ENCODE results near the gene PTGFRN.
"Not testable (repeated sequence)": the region's sequence is repeated elsewhere in the genome, so short reads cannot be mapped to it uniquely, and the experiment has no call there.

PTGFRN gene

DNA sequence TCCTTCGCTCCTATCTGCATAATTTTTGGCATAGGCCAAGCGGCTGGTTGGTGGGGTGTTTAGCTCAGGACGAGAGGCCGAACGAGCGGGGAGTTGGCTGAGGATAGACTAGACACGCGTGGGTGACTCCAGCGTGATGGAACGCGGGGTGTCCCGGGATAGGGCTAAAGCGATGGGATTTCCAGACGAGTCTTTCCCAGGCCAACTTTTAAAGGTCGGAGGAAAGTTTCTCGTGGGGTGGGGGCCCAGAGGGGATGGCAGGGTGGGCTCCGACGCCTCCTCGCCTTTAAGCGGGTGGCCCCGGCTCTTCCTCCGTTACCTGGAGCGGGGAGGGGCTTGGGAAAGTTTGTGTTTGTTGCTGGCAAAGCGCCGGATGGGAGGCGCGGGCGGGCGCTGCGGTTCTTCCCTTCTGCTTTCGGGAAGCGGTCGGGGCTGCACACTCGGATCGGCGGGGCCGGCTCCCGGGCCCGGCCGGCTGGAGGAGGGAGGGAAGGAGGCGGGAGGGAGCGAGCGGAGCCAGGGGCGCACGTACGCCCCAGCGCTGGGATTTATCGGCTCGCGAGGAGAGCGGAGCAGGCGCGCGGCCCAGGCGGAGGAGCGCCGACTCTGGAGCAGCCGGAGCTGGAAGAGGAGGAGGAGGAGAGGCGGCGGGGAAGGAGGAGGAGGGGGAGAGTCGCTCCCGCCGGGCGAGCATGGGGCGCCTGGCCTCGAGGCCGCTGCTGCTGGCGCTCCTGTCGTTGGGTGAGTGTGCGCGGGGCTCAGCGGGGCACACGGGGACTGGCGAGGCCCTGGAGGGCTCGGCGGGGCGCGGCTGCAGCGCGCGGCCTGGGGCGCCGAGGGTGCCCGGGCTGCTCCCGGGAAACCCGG lies at the start of gene PTGFRN:
Gene PTGFRN (plus strand): TSS at position 405 of the 867 bp plus-strand sequence. CDS start 288 bp downstream, at position 693.
- no peaks in the 10 kb centered on the region for H3K36me3 ChIP-seq (ENCODE audit: insufficient read depth, low read depth, low read length)
- peak within 1 kb of the TSS; percentile 93 for H3K4me3 ChIP-seq (ENCODE audit: low read length)
- peaks cover 24% of the 10 kb centered on the region for H3K4me1 ChIP-seq (ENCODE audit: insufficient read depth, low read length)
- no peaks in the 10 kb centered on the region for H3K9me3 ChIP-seq (ENCODE audit: insufficient read depth, low read depth, low read length)
- peaks cover 19% of the 10 kb centered on the region; the same call in 1 of the 2 replicates for H3K27me3 ChIP-seq (ENCODE audit: insufficient read depth, low read length)
- H3K27ac ChIP-seq (ENCODE audit: low read length): no peak within 1 kb of the TSS
- H3K9ac ChIP-seq (ENCODE audit: low read depth, low read length): peak within 1 kb of the TSS; percentile 87

DNA sequence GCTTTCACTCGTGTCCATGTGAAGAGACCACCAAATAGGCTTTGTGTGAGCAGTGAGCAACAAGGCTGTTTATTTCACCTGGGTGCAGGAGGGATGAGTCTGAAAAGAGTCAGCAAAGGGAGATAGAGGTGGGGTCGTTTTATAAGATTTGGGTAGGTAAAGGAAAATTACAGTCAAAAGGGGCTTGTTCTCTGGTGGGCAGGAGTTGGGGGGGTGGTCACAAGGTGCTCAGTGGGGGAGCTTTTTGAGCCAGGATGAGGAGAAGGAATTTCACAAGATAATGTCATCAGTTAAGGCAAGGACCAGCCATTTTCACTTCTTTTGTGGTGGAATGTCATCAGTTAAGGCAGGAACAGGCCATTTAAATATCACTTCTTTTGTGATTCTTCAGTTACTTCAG lies 49.5 kb upstream of the PTGFRN start:
- H3K9ac ChIP-seq (ENCODE audit: low read depth, low read length); H3K27me3 ChIP-seq (ENCODE audit: insufficient read depth, low read length); H3K36me3 ChIP-seq (ENCODE audit: insufficient read depth, low read depth, low read length); H3K9me3 ChIP-seq (ENCODE audit: insufficient read depth, low read depth, low read length); H3K27ac ChIP-seq (ENCODE audit: low read length); H3K4me3 ChIP-seq (ENCODE audit: low read length): not testable (repeated sequence)
- H3K4me1 ChIP-seq (ENCODE audit: insufficient read depth, low read length): peaks cover 30% of the 10 kb centered on the region

DNA sequence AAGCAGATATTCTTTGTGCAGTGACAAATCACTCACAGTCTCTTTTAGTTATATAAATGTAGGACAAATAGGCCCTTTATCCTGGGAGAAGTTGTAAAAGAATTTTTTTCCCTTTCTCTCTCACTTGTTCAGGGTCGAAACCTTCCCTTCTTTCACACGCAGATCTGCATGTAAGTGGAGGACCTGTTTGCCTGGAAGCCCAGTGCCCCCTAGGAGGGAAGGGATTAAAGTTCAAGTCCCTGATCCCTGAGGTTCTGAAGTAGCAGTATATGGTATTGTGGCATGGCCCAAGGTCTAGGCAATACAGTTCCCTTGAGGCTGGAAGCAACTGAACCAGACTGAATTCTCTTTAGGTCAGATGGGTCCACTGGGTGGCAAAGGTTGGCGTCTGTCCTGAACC lies 48.6 kb upstream of the PTGFRN start:
- Histone ChIP-seq H3K9ac (ENCODE audit: low read depth, low read length) (no peak overlapping the region), H3K27me3 (ENCODE audit: insufficient read depth, low read length) (no peaks in the 10 kb centered on the region), H3K27ac (ENCODE audit: low read length) (no peak overlapping the region), H3K4me1 (ENCODE audit: insufficient read depth, low read length) (peaks cover 20% of the 10 kb centered on the region), H3K36me3 (ENCODE audit: insufficient read depth, low read depth, low read length) (no peaks in the 10 kb centered on the region), H3K4me3 (ENCODE audit: low read length) (no peak overlapping the region), H3K9me3 (ENCODE audit: insufficient read depth, low read depth, low read length) (no peaks in the 10 kb centered on the region; the same call in 1 of the 2 replicates)

DNA sequence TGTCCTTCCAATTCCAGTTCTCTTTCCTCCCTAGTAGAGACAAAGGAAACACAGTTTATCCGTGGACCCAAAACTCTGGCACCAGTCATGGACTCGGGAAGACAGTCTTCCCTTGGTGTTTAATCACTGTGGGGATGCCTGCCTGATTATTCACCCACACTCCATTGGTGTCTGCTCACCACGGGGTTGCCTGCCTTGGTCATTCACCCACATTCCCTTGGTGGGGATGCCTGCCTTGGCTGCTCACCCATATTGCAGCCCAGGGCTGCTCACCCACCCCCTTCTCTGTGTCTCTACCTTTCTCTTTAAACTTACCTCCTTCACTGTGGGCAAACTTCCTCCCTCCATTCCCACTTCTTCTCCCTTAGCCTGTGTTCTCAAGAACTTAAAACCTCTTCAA lies 46.7 kb upstream of the PTGFRN start:
- not testable (repeated sequence) for H3K27ac ChIP-seq (ENCODE audit: low read length); H3K4me3 ChIP-seq (ENCODE audit: low read length); H3K9me3 ChIP-seq (ENCODE audit: insufficient read depth, low read depth, low read length); H3K27me3 ChIP-seq (ENCODE audit: insufficient read depth, low read length); H3K9ac ChIP-seq (ENCODE audit: low read depth, low read length); H3K36me3 ChIP-seq (ENCODE audit: insufficient read depth, low read depth, low read length)
- peaks cover 18% of the 10 kb centered on the region for H3K4me1 ChIP-seq (ENCODE audit: insufficient read depth, low read length)

DNA sequence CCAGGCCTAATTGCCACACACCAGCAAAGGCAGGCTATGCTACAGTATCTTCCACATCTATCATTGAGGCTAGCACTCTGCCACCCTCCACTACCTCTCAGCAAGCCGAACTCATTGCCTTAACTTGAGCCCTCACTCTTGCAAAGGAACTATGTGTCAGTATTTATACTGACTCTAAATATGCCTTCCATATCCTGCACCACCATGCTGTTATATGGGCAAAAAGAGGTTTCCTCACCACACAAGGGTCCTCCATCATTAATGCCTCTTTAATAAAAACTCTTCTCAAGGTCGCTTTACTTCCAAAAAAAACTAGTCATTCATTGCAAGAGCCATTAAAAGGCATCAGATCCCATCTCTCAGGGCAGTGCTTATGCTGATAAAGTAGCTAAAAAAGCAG lies 43.2 kb upstream of the PTGFRN start:
- H3K9ac ChIP-seq (ENCODE audit: low read depth, low read length); H3K4me3 ChIP-seq (ENCODE audit: low read length); H3K9me3 ChIP-seq (ENCODE audit: insufficient read depth, low read depth, low read length); H3K27ac ChIP-seq (ENCODE audit: low read length); H3K4me1 ChIP-seq (ENCODE audit: insufficient read depth, low read length); H3K36me3 ChIP-seq (ENCODE audit: insufficient read depth, low read depth, low read length); H3K27me3 ChIP-seq (ENCODE audit: insufficient read depth, low read length): not testable (repeated sequence)

DNA sequence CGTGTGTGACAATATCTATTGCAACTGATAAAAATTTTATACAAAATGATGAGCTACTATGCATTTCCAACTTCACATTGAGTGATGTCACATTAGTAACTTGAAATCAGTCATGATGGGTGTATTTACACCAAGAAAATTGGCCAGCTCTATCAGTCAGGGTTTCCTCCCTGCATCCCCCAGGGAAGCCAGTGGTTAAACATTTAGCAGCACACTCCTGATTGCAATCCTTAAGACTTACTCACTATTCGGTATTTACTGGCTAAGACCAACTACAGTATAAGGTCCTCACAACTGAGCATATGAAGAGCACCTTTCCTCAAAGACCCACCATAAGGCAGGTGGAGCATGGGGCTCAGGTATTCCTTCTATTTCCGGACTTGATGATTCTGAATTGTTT lies 41.3 kb upstream of the PTGFRN start:
- H3K9ac ChIP-seq (ENCODE audit: low read depth, low read length): no peak overlapping the region
- no peak overlapping the region for H3K27ac ChIP-seq (ENCODE audit: low read length)
- H3K27me3 ChIP-seq (ENCODE audit: insufficient read depth, low read length): no peaks in the 10 kb centered on the region
- H3K9me3 ChIP-seq (ENCODE audit: insufficient read depth, low read depth, low read length): no peaks in the 10 kb centered on the region; the same call in 1 of the 2 replicates
- no peaks in the 10 kb centered on the region for H3K4me1 ChIP-seq (ENCODE audit: insufficient read depth, low read length)
- H3K36me3 ChIP-seq (ENCODE audit: insufficient read depth, low read depth, low read length): no peaks in the 10 kb centered on the region
- no peak overlapping the region for H3K4me3 ChIP-seq (ENCODE audit: low read length)

DNA sequence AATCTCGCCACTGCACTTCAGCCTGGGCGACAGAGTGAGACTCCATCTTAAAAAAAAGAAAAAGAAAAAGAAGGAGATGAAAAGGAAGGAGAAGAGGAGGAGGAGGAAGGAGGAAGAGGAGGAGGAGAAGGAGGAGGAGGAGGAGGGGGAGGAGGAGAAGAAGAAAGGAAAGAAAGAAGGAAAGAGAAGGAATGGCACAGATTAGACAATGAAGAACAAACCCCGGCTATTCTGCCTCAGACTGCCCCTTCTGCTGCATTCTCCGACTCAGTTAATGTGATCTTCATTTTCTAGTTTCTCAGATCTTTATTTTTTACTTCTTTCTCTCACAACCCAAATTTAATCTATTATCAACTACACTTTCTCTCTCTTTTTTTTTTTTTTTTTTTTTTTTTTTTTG lies 40.1 kb upstream of the PTGFRN start:
- Histone ChIP-seq H3K9ac (ENCODE audit: low read depth, low read length) (no peak overlapping the region), H3K36me3 (ENCODE audit: insufficient read depth, low read depth, low read length) (no peaks in the 10 kb centered on the region), H3K9me3 (ENCODE audit: insufficient read depth, low read depth, low read length) (no peaks in the 10 kb centered on the region; the same call in 1 of the 2 replicates), H3K4me3 (ENCODE audit: low read length) (no peak overlapping the region), H3K4me1 (ENCODE audit: insufficient read depth, low read length) (no peaks in the 10 kb centered on the region), H3K27me3 (ENCODE audit: insufficient read depth, low read length) (no peaks in the 10 kb centered on the region), H3K27ac (ENCODE audit: low read length) (no peak overlapping the region)

DNA sequence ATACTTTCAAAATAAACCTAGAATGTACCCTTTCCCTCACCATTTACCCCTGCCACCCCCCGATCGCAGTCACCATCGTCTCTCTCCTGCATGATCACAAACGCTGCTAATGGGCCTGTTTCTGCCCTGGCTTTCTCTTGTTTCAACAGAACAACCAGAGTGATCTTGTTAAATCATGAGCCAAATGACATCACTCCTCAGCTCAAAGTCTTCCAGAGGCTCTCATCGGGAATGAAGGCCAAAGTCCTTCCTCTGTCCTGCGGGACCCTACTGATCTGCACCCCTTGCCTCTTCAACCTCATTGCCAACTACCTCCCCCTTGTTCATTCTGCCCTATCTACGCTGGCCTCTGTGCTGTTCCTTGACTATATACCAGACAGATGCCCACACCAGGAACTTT lies 39.4 kb upstream of the PTGFRN start:
- Histone ChIP-seq H3K9me3 (ENCODE audit: insufficient read depth, low read depth, low read length) (no peaks in the 10 kb centered on the region; the same call in 1 of the 2 replicates), H3K4me3 (ENCODE audit: low read length) (no peak overlapping the region), H3K27ac (ENCODE audit: low read length) (no peak overlapping the region), H3K27me3 (ENCODE audit: insufficient read depth, low read length) (no peaks in the 10 kb centered on the region), H3K9ac (ENCODE audit: low read depth, low read length) (no peak overlapping the region), H3K36me3 (ENCODE audit: insufficient read depth, low read depth, low read length) (no peaks in the 10 kb centered on the region), H3K4me1 (ENCODE audit: insufficient read depth, low read length) (no peaks in the 10 kb centered on the region; the same call in 1 of the 2 replicates)

DNA sequence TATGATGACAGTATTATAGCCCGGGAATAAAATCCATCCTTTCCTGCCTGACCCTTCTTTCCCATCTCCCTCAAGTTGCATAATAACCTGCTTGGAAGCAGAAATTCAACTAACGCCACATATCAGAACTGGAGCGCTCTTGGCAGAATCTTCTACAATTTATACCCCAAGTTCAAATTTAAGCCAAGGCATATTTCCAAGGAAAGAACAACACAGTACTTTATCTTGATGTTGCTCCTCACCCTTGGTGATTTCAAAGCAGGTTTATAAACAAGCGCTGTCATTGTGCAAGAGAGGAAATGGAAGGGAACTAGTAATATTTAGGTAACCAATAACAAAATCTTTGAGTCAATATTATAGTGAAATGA lies 38.0 kb upstream of the PTGFRN start:
- H3K4me1 ChIP-seq (ENCODE audit: insufficient read depth, low read length): no peaks in the 10 kb centered on the region; the same call in 1 of the 2 replicates
- no peaks in the 10 kb centered on the region for H3K36me3 ChIP-seq (ENCODE audit: insufficient read depth, low read depth, low read length)
- H3K9me3 ChIP-seq (ENCODE audit: insufficient read depth, low read depth, low read length): no peaks in the 10 kb centered on the region
- H3K27ac ChIP-seq (ENCODE audit: low read length): no peak overlapping the region
- H3K9ac ChIP-seq (ENCODE audit: low read depth, low read length): no peak overlapping the region
- H3K4me3 ChIP-seq (ENCODE audit: low read length): no peak overlapping the region
- H3K27me3 ChIP-seq (ENCODE audit: insufficient read depth, low read length): no peaks in the 10 kb centered on the region

DNA sequence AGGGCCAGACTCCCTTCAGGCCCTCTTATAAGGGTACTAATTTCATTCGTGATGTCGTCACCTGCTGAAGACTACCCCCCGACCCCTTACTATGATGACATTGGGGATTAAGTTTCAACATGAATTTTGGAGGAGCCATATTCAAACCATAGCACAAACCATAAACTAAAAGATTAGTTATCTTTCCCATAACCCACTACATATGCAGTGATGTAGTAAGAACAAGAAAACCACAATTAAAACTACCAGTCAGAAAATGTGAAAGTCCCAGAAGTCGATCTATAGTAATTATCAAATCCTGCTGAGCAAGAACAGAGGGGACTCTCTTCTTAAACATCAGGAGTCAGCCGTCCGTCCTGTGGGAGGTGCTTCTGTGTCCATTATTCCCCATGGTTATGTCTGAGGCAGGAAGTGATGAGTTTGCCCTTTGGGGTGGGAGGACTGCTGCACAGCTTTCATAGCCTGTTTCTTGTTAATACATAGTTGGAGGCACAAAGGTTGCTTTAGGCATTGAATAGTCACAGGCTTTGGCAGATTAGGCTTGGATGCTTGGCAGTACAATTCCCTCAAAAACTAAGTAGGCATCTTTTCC lies 35.9 kb upstream of the PTGFRN start:
- H3K27me3 ChIP-seq (ENCODE audit: insufficient read depth, low read length): no peaks in the 10 kb centered on the region
- no peak overlapping the region for H3K9ac ChIP-seq (ENCODE audit: low read depth, low read length)

DNA sequence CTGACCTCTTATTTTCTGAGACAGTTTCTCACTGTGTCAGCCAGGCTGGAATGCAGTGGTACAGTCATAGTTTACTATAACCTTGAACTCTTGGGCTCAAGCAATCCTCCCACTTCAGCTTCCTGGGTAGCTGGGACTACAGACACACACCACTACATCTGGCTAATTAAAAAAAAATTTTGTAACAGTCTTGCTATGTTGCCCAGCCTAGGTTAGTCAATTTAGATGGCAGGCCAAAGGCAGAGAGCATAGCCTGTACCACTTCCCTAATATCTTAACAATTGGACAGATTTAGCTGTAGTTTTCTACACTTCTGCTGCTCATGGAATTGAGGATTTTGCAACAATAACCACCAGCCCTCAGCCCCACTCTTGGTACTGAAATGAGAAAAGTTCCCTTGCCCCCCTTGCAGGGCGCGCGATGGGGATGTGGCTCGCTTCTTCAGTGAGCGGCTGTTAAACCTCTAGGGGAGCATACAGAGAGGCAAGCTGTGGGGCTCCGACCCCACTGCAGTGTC lies 34.9 kb upstream of the PTGFRN start:
- H3K4me1 ChIP-seq (ENCODE audit: insufficient read depth, low read length): peaks cover 27% of the 10 kb centered on the region
- no peak overlapping the region for H3K4me3 ChIP-seq (ENCODE audit: low read length)
- H3K9me3 ChIP-seq (ENCODE audit: insufficient read depth, low read depth, low read length): no peaks in the 10 kb centered on the region
- H3K27me3 ChIP-seq (ENCODE audit: insufficient read depth, low read length): no peaks in the 10 kb centered on the region
- H3K27ac ChIP-seq (ENCODE audit: low read length): no peak overlapping the region
- no peak overlapping the region for H3K9ac ChIP-seq (ENCODE audit: low read depth, low read length)
- no peaks in the 10 kb centered on the region for H3K36me3 ChIP-seq (ENCODE audit: insufficient read depth, low read depth, low read length)

More for the DNA sequence above, 35.9 kb upstream of the PTGFRN start:
- H3K4me3 ChIP-seq (ENCODE audit: low read length): no peak overlapping the region
- H3K4me1 ChIP-seq (ENCODE audit: insufficient read depth, low read length): peaks cover 18% of the 10 kb centered on the region; the same call in 1 of the 2 replicates
- H3K9me3 ChIP-seq (ENCODE audit: insufficient read depth, low read depth, low read length): no peaks in the 10 kb centered on the region
- H3K27ac ChIP-seq (ENCODE audit: low read length): no peak overlapping the region
- no peaks in the 10 kb centered on the region for H3K36me3 ChIP-seq (ENCODE audit: insufficient read depth, low read depth, low read length)

DNA sequence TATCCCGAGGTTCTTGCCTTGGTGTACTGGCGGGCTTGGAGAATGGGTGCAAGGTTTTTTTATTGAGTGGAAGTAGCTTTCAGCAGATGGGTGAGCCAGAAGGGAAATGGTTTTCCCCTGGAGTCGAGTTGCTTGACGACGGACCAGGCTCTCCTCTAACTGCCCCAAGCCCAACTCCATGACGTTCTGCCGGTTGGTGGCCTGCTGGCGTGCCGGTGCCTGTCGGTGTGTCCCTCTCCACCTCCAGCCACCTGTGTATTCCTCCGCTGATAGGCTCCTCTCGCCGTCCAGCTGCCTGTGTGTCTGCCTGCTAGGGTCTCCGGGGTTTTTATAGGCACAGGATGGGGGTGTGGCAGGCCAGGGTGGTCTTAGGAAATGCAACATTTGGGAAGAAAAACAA lies 34.3 kb upstream of the PTGFRN start:
- no peak overlapping the region for H3K4me3 ChIP-seq (ENCODE audit: low read length)
- H3K9ac ChIP-seq (ENCODE audit: low read depth, low read length): no peak overlapping the region

More for the DNA sequence above, 34.3 kb upstream of the PTGFRN start:
- Histone ChIP-seq H3K27me3 (ENCODE audit: insufficient read depth, low read length) (no peaks in the 10 kb centered on the region), H3K27ac (ENCODE audit: low read length) (no peak overlapping the region), H3K36me3 (ENCODE audit: insufficient read depth, low read depth, low read length) (no peaks in the 10 kb centered on the region), H3K9me3 (ENCODE audit: insufficient read depth, low read depth, low read length) (no peaks in the 10 kb centered on the region), H3K4me1 (ENCODE audit: insufficient read depth, low read length) (peaks cover 27% of the 10 kb centered on the region)
